ENCODE data around the gene MRPL49.

The MRPL49 gene

DNA sequence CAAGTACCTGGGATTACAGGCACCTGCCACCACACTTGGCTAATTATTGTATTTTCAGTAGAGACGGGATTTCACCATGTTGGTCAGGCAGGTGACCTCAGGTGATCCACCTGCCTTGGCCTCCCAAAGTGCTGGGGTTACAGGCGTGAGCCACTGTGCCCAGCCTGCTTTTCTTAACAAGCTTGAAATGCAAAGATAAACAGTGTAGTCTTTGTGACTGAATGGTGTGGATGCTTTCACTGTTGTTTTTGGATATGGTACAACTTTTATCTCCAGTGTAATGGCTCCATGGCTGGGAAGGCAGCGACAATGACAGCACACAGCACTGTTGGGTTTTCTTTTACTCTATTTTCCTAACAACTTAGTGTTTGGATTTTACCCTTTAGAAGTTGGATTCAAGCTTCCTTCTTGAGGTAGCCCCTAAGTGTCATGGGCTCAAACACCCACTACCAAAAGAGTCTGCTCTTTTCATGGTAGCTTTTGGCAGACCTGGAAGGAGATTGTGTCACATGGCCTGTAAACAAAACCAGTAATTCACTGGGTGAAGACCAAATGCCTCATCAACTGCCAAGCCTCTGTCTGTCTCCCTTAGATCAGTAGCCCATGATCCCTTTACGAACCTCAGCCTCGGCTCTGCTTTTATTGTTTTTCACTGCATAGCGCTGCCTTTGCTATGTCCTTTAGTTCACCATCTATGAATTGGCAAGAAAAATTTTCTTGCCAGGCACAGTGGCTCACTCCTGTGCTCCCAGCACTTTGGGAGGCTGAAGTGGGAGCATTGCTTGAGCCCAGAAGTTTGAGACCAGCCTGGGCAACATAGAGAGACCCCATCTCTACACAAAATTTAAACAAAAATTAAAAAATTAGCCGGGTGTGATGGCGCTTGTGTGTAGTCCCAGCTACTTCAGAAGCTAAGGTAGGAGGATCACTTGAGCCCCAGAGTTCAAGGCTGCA lies 19.7 kb upstream of the MRPL49 start:
- DNase-seq (ENCODE audit: low read depth) = no peak

DNA sequence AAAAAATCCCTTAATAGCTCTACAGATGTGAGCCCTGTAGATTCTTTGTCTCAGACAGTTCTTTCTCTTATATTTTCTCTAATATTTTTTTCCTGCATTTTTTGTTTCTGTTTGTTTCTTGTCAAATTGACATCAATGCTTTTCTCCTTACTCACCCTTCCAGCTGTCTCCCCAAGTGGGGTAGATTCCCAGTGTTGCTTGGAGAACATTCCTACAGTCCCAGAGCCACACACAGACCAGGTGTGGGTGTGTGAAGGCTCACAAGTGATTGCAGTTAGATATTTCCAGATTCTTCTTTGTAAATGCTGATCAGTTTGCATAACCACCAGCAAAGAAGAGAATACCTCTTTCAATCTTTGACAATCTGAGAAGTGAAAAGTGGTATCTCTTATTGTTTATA lies 18.6 kb upstream of the MRPL49 start:
- DNase-seq (ENCODE audit: low read depth) = no peak

DNA sequence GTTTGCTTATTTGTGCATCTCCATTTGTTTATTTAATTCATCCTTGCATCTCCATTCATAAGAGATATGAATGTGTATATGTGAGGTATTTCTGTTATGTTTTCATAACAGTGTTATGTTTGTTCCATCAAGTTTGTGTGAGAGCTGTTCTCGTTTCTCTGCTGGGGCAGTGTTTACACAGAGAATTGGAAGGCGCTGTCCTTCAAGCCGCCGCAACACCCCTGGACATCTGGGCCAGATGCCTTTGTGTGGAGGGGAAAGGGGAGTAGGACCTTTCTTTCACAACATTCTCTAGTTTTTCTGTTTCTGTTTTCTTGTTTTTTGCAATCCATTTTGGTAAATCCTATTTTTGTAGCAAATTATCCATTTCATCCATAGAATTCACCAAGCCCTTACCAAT lies 17.5 kb upstream of the MRPL49 start:
- DNase-seq (ENCODE audit: low read depth) = no peak

DNA sequence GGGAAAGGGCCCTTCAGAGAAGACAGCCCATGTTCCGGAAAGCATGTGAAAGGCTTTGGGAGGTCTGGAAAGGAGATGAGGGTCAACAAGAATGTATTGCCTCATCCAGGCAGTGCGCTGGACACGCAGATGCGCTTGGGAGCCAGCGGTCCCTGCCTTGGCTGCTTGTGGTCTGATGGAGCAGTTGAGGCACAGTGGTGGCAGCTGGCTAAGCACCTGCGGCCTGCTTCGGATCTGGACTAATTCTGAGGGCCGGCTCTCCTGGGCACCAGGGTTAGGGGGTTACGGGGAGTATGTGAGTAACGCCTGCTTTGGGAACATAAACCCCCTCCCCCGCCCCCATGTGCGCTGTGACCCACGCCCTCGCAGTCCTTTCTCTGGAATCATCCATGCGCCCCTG lies 15.0 kb upstream of the MRPL49 start:
- no peak for DNase-seq (ENCODE audit: low read depth)

DNA sequence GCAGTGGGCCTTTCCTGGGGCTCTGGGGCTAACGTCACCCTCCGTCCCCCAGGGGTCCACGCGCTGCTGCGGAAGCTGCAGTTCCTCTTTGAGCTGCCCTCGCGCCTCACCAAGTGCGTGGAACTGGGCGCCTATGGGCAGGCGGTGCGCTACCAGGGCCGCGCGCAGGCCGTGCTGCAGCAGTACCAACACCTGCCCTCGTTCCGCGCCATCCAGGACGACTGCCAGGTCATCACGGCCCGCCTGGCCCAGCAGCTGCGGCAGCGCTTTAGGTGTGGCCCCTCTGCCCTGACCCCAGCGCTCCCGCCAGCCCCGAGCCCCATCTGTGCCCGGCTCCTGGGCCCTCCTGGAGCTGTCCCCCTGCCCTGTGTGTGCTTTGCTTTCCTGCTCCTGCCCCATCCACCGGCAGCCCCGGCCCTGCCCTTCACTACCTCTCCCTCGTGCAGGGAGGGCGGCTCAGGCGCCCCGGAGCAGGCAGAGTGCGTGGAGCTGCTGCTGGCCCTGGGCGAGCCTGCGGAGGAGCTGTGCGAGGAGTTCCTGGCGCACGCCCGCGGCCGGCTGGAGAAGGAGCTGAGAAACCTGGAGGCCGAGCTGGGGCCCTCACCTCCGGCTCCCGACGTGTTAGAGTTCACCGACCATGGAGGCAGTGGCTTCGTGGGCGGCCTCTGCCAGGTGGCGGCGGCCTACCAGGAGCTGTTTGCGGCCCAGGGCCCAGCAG lies 14.2 kb upstream of the MRPL49 start:
- no peak for DNase-seq (ENCODE audit: low read depth)

DNA sequence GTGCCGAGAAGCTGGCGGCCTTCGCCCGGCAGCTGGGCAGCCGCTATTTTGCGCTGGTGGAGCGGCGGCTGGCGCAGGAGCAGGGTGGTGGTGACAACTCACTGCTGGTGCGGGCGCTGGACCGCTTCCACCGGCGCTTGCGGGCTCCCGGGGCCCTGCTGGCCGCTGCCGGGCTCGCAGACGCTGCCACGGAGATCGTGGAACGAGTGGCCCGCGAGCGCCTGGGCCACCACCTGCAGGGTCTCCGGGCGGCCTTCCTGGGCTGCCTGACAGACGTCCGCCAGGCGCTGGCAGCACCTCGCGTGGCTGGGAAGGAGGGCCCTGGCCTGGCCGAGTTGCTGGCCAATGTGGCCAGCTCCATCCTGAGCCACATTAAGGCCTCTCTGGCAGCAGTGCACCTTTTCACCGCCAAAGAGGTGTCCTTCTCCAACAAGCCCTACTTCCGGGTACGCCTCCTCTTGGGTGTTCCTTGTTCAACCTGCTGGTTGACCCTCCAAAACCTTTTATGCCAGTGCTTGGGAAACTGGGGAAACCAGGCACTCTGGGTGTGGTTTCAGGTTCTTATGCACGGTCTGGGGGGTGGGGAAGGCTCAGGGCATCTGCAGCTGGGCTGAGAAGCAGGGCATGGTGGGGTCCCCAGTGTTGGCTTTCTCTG lies 13.5 kb upstream of the MRPL49 start:
- no peak for DNase-seq (ENCODE audit: low read depth)

DNA sequence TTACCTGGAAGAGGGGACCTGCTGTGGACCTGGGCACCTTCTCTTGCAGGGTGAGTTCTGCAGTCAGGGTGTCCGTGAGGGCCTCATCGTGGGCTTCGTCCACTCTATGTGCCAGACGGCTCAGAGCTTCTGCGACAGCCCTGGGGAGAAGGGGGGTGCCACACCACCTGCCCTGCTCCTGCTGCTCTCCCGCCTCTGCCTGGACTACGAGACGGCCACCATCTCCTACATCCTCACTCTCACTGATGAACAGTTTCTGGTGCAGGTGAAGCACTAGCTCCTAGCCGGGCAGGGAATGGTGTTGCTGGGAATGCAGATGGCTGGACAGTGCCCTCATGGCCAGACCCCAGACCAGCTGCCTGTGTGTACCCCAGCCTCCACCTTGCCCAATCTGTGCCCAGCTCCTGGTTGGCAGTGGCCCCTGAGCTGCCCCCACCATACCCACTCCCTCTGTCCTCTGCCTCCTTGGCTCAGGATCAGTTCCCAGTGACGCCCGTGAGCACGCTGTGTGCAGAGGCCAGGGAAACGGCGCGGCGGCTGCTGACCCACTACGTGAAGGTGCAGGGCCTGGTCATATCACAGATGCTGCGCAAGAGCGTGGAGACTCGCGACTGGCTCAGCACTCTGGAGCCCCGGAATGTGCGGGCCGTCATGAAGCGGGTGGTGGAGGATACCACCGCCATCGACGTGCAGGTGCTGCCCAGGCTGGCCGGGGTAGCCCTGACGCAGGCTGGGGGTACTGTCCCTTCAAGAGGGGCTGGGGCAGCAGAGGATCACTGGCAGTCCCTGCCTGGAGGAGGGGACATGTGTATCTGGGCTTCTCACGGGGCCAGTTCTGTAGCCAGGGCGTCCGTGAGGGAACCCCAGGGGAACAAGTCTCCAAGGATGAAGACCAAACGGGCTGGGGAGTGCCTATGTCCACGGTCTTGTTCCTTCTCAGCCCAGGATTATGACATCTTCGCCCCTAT lies 12.6 kb upstream of the MRPL49 start:
- no peak for DNase-seq (ENCODE audit: low read depth)

DNA sequence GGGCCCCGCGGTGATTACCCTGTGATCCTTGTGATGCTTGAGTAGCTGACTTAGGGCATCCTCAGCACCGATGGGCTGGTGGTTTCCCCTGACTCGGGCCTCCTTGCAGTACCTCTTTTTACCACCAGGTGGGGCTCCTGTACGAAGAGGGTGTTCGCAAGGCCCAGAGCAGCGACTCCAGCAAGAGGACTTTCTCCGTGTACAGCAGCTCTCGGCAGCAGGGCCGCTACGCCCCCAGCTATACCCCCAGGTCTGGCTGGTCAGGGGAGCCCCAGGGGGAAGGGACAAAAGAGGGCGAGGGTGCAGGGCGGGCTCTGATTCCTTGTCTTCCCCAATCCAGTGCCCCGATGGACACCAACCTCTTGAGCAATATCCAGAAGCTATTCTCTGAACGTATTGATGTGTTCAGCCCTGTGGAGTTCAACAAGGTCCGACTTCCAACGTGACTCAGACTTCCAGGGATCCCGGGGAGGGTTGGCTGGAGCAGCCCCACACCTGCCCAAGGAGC lies 11.7 kb upstream of the MRPL49 start:
- DNase-seq (ENCODE audit: low read depth) = peak; percentile 98

DNA sequence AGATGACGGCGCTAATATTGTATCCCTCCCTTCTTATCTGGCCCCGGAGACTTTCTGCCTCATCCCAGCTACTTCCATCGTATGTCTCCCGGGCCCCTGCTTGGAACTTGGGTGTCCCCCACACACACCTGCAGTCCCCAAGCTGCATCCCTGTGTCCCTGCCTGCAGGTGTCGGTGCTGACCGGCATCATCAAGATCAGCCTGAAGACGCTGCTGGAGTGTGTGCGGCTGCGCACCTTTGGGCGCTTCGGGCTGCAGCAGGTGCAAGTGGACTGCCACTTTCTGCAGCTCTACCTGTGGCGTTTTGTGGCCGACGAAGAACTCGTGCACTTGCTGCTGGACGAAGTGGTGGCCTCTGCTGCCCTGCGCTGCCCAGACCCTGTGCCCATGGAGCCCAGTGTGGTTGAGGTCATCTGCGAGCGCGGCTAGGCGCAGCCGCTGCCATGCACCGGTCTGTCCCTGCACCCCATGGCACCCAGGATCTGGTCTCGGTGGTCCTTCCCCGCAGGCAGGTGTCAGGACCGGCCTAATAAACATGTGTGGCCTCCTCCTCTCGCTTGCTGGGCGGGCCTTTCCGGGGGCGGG lies 10.9 kb upstream of the MRPL49 start:
- no peak for DNase-seq (ENCODE audit: low read depth)

DNA sequence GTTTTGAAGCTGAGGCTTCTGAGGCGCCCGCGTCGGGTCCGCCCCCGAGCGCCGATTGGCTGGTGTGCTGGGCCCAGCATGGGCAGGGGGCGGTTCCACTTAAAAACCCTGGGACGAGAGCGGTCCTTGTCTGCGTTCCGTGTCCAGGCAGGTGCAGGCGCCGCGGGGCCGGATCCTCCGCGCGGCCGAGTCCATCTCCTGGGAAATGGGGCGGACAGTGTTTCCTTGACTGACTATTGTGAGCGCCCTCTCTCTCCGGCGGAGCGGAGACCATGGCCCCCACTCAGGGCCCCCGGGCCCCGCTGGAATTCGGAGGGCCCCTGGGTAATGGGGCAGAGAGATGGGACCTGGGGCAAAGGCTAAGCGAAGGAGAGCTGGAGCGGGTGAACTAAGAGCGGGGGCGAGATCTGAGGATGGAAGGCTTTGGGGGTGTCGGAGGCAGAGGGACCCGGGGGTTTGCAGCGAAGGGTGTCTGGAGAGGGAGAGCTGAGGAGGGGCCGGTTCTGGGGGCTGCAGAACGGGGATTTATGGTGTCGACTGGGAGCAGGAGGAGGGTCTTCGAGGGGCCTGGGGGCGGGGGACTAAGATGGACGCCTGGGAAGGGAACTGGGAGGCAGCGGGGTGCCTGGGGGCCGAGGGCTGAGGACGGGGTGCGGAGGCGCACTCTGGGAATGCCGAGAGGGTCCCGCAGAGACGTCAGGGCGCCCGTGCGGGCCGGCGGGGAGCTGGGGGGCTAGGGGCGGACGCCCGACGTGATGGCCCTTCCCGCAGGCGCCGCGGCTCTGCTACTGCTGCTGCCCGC lies 10.2 kb upstream of the MRPL49 start, which contains the start of gene TM7SF2:
Gene TM7SF2, plus strand, starts transcription at position 129 of the 802 bp plus-strand sequence. Its CDS starts 144 bp downstream, at position 273.
- DNase-seq (ENCODE audit: low read depth) = peak; percentile 75

DNA sequence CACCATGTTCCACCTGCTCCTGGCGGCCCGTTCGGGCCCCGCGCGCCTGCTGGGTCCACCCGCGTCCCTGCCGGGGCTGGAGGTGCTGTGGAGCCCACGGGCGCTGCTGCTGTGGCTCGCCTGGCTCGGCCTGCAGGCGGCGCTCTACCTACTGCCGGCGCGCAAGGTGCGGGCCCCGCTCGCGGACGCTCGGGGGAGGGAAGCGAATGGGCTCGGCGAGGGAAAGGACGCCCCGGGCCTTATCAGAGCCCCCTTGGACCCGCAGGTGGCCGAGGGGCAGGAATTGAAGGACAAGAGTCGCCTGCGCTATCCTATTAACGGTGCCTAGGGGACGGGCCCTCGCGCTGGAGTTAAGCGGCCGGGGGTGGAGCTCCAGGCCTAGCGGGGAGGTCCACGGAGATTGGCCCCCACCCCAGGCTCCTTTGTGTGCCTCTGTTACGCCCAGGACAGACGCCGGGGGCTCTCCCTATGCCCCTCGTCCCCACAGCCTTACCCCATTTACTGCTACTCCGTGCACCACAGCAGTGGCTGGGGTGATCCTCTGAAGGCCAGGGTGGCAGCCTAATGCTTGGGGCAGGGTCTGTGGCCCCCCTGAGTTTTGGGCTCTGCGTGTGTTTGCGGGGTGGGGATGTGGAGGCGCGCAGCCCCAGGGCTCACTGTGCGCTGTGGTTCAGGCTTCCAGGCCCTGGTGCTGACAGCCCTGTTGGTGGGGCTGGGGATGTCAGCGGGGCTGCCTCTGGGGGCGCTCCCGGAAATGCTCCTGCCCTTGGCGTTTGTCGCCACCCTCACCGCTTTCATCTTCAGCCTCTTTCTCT lies 9.4 kb upstream of the MRPL49 start:
- peak; percentile 63 for DNase-seq (ENCODE audit: low read depth)

DNA sequence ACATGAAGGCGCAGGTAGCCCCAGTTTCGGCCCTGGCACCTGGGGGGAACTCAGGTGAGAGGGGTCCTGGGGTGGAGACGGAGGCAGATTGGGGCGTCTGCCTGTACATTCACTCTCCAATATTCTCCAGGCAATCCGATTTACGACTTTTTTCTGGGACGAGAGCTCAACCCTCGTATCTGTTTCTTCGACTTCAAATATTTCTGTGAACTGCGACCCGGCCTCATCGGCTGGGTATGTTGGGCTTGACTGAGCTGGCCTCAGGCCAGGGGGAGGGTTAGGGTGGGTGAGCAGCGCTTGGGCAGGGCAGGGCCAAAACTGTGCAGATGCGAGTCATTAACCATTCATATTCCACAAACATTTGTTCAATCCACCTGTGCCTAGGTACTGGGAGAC lies 8.8 kb upstream of the MRPL49 start:
- DNase-seq (ENCODE audit: low read depth) = no peak

DNA sequence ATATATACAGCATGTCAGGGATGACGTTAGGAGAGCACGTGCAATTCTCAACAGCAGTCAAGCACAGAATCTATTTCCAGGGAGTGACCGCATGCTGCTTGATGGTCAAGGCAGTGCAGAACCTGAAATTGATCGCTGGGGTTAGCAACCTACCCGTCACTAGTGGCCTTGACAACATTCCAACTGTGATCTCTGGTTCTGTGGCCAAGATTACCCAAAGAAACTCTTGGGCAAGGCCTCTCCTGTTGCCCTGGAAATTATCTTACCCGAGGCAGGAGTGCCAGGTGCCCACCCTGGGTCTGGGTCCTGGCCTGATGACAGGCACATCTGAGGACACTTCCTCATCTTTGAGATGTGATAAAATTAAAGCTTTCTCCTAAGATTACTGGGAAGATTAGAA lies 8.3 kb upstream of the MRPL49 start:
- no peak for DNase-seq (ENCODE audit: low read depth)

DNA sequence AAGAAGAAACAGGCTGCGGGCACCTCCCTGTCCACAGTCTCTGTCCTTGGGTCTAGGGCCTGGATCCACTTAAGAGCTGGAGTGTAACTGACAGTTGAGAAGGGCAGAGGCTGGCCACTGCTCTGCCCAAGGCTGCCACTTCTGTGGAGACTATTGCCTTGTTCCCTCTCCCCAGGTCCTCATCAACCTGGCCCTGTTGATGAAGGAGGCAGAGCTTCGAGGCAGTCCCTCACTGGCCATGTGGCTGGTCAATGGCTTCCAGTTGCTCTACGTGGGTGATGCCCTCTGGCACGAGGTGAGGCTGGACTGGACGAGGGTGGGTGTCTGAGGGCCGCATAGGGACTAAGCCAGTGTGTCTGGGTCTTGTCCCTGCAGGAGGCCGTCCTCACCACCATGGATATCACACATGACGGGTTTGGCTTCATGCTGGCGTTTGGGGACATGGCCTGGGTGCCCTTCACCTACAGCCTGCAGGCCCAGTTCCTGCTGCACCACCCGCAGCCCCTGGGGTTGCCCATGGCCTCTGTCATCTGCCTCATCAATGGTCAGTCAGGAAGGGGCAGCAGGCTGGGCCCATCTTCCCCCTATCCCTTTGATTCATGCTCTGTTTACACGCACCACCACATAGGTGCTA lies 7.5 kb upstream of the MRPL49 start:
- DNase-seq (ENCODE audit: low read depth) = no peak

DNA sequence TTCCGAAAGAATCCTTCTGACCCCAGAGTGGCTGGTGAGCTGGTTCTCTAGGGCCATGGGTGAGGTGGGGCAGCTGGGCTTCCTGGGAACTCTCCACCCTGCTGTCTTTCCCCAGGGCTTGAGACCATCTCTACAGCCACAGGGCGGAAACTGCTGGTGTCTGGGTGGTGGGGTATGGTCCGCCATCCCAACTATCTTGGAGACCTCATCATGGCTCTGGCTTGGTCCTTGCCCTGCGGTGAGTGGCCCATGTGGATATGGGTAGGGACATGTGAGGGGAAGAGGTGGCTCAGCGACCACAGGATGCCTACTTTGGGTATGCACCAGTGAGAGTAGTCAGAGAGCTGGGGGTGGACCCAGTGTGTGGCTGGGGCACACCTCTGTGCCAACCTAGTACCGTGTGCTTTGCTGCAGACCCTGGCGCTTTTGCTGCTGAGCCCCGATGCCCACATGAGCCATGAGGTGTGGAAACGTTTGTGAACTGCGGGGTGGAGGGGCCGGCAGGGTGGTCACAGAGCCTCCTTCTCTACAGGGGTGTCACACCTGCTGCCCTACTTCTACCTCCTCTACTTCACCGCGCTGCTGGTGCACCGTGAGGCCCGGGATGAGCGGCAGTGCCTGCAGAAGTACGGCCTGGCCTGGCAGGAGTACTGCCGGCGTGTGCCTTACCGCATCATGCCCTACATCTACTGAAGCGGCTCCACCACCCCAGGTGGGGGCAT lies 6.6 kb upstream of the MRPL49 start:
- DNase-seq (ENCODE audit: low read depth) = no peak

DNA sequence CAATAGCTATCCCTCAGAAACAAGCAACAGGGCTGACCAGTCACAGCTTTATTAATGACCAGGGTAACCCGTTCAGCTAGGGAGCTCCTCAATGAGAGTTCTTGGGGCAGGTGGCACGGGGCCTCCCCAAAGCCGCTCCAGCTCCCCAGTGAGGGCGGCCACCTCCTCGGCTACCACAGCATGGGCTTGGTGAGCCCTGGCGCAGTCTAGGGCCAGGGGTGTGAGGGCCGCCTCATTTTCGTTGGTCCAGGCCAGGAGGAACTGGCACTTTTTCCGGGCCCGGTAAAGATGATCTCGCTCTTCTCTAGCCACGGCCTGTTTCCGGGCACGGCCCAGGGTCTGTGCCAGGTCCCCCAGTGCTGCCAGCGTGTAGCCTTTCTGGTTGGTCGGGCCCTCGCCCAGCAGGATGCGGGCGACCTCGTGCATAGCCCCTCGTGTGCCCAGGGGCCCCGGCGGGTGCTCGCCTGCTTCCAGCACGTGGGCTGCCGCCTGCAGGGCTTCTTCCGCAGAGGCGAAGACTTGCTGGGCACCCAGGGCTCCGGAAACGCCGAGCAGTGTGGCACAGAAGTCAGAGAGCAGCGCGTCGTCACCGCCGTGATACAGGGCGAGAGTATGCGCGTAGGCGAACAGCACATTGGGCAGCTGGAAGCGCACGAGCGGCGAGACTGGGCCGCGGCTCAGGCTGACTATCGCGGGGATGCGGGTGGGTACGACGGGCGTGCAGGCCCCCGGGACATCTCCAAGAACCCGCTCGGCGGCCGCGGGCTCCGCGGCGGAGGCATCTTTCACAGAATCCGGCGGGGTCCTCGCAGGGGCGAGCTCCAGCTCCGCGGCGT lies 5.5 kb upstream of the MRPL49 start:
- no peak for DNase-seq (ENCODE audit: low read depth)

Measured in stimulated activated CD8-positive, alpha-beta memory T cell treated with anti-CD3 and anti-CD28 coated beads, Interleukin-15, amount 100 ng/mL, for 24 hours (primary cell).